ENCODE results near the gene ALAS1.

- TF ChIP-seq POLR2A (IDR thresholded peaks at IDR 0.05; ENCODE audit: low read depth, low read length) (no peak), POLR2AphosphoS5 (IDR thresholded peaks at IDR 0.05; ENCODE audit: low read depth, low read length) (no peak), SPI1 (IDR thresholded peaks at IDR 0.05; ENCODE audit: low read depth, low read length) (no peak), TAF1 (IDR thresholded peaks at IDR 0.05; ENCODE audit: low read depth, low read length) (no peak), PAX5 (IDR thresholded peaks at IDR 0.05; ENCODE audit: insufficient read depth, low read length, severe bottlenecking) (no peak), POU2F2 (IDR thresholded peaks at IDR 0.05; ENCODE audit: low read depth, low read length) (no peak)
Observed at GRCh38 chr3:52150860-52151259, 47.1 kb upstream of the ALAS1 start.
